Stimulated activated CD4-positive, alpha-beta T cell treated with anti-CD3 and anti-CD28 coated beads, Interleukin-4, amount 100 ng/mL, for 48 hours (primary cell): ENCODE results near the gene GRHL1.
"Not testable (repeated sequence)": the region's sequence is repeated elsewhere in the genome, so short reads cannot be mapped to it uniquely, and the experiment has no call there.

ENCODE experiments used
- DNase-seq, 2 donors: peaks; one replicate each; pipeline ENCODE4 v3.0.0-alpha.2; 2020; ENCODE audit warnings: low read depth in 2 of 2

GRHL1 gene

DNA sequence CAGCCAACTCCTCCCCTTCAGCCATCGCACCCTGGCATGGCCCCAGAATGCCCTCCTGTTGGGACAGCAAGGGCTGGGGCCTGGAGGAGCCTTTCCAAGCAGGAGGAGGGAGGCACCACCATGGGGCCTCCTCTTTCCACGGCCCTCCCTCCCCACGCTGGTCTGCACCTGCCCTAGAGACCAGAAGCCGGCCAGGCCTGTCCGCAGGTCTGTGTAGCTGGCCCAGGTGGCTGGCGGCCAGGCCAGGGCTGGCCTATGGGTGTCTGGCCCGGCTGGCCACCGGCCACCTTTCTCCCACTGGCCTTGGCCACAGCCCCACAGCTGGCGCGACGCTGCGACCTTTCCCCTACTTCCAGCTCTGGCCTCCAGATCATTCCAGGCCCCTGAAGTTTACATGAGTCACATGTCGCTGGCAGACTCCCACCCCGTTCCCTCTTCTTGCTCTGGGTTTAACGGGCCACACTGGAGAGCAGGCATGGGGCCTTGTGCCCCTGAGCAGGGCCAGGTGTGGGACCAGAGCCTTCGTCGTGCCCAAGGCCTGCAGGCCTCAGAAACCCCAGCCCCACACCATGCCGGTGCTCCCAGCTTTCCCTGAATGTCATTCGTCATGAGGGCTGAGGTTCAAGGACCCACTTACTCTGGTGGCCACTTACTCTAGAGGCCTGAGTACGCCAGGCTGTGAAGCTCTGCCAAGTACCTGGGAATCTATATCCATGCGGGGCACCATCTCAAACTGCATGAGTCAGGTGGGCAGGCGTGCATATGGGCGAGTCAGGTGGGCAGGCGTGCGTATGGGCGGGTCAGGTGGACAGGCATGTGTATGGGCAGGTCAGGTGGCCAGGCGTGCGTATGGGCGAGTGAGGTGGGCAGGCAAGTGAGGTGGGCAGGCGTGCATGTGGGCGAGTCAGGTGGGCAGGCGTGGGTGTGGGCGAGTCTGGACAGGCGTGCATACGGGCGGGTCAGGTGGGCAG lies 58.6 kb downstream of the GRHL1 start:
- no peak for DNase-seq

DNA sequence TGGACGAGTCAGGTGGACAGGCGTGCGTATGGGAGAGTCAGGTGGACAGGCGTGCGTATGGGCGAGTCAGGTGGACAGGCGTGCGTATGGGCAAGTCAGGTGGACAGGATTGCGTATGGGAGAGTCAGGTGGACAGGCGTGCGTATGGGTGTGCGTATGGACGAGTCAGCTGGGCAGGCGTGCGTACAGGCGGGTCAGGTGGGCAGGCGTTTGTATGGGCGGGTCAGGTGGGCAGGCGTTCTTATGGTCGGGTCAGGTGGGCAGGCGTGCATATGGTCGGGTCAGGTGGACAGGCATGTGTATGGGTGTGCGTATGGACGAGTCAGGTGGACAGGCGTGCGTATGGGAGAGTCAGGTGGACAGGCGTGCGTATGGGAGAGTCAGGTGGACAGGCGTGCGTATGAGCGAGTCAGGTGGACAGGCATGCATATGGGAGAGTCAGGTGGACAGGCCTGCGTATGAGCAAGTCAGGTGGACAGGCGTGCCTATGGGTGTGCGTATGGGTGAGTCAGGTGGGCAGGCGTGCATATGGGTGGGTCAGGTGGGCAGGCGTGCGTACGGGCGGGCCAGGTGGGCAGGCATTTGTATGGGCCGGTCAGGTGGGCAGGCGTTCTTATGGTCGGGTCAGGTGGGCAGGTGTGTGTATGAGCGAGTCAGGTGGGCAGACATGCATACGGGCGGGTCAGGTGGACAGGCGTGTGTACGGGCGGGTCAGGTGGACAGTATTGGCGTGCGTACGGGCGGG lies 59.5 kb downstream of the GRHL1 start:
- not testable (repeated sequence) for DNase-seq

GRCh38 chr2:10011606-10012325 lies 60.3 kb downstream of the GRHL1 start:
- DNase-seq: not testable (repeated sequence)

- DNase-seq: not testable (repeated sequence)
These were observed 61.0 kb downstream of the GRHL1 start for GRCh38 chr2:10012366-10012962.

DNA sequence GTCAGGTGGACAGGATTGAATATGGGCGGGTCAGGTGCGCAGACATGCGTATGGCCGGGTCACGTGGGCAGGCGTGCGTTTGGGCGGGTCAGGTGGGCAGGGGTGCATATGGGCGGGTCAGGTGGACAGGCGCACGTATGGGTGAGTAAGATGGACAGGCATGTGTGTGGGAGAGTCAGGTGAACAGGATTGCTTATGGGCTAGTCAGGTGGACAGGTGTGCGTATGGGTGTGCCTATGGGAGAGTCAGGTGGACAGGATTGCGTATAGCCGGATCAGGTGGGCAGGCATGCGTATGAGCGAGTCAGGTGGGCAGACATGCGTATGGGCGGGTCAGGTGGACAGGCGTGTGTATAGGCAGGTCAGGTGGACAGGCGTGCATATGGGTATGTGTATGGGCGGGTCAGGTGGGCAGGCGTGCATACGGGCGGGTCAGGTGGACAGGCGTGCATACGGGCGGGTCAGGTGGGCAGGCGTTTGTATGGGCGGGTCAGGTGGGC lies 61.5 kb downstream of the GRHL1 start:
- no peak for DNase-seq

DNA sequence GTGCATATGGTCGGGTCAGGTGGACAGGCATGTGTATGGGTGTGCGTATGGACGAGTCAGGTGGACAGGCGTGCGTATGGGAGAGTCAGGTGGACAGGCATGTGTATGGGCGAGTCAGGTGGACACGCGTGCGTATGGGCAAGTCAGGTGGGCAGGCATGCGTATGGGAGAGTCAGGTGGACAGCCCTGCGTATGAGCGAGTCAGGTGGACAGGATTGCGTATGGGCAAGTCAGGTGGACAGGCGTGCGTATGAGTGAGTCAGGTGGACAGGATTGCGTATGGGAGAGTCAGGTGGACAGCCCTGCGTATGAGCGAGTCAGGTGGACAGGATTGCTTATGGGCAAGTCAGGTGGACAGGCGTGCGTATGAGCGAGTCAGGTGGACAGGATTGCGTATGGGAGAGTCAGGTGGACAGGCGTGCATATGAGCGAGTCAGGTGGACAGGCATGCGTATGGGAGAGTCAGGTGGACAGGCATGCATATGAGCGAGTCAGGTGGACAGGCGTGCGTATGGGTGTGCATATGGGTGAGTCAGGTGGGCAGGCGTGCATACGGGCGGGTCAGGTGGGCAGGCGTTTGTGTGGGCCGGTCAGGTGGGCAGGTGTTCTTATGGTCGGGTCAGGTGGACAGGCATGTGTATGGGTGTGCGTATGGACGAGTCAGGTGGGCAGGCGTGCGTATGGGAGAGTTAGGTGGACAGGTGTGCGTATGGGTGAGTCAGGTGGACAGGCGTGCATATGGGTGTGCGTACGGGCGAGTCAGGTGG lies 62.3 kb downstream of the GRHL1 start:
- not testable (repeated sequence) for DNase-seq

- no peak for DNase-seq
These were observed 63.1 kb downstream of the GRHL1 start for GRCh38 chr2:10014418-10015190.

DNA sequence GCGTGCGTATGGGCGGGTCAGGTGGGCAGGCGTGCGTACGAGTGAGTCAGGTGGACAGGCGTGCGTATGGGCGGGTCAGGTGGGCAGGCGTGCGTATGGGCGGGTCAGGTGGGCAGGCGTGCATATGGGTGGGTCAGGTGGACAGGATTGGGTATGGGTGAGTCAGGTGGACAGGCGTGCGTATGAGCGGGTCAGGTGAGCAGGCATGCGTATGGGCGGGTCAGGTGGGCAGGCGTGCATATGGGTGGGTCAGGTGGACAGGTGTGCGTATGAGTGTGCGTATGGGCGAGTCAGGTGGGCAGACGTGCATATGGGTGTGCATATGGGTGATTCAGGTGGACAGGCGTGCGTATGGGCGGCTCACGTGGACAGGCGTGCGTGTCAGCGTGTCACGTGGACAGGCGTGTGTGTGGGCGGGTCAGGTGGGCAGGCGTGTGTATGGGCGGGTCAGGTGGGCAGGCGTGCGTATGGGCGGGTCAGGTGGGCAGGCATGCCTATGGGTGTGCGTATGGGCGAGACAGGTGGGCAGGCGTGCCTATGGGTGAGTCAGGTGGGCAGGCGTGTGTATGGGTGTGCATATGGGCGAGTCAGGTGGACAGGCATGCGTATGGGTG lies 64.0 kb downstream of the GRHL1 start:
- DNase-seq: not testable (repeated sequence)

GRCh38 chr2:10016001-10016801 lies 64.7 kb downstream of the GRHL1 start:
- DNase-seq: no peak

GRCh38 chr2:10016802-10017258 lies 65.3 kb downstream of the GRHL1 start:
- no peak for DNase-seq

DNA sequence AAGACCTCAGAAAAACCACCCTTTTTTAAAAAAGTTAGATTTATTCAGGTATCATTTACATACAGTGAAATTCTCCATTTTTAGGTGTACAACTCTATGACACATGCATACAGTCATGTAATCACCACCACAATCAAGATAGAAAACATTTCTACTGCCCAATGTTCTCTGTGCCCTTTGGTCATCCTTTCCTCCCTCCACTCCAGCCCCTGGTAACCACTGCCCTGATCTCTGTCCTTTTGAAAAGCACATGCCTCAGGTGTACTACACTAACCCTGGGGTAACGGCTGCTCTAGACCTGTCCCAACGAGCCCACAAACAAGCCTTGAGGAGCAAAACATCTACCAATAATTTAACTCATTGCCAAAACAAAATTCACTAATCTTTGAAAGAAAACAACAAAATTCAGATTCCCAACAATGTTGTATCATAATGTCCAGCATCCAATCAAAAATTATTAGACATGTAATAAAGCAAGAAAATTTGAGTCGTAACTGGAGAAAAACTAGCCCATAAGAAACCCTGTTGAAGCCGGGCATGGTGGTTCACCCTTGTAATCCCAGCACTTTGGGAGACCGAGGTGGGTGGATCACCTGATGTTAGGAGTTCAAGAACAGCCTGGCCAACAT lies 65.9 kb downstream of the GRHL1 start:
- DNase-seq: no peak

DNA sequence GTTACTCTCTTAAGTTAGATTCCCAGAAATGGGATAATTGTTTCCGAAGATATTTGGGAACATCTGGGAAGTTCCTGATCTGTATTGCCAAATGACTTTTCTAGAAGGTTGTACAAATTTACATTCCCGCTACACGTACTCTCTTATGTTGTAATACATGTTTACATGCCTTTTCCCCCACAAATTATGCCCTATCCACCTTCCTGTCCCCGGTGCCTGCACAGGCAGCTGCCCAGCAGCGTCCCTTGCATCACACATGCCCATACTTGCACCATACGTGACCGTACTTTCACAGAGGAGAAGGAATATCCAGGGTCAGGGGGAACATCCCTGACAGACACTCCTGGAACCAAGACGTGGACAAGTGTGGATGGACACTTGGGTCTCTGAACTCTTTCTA lies 67.7 kb downstream of the GRHL1 start:
- no peak for DNase-seq

DNA sequence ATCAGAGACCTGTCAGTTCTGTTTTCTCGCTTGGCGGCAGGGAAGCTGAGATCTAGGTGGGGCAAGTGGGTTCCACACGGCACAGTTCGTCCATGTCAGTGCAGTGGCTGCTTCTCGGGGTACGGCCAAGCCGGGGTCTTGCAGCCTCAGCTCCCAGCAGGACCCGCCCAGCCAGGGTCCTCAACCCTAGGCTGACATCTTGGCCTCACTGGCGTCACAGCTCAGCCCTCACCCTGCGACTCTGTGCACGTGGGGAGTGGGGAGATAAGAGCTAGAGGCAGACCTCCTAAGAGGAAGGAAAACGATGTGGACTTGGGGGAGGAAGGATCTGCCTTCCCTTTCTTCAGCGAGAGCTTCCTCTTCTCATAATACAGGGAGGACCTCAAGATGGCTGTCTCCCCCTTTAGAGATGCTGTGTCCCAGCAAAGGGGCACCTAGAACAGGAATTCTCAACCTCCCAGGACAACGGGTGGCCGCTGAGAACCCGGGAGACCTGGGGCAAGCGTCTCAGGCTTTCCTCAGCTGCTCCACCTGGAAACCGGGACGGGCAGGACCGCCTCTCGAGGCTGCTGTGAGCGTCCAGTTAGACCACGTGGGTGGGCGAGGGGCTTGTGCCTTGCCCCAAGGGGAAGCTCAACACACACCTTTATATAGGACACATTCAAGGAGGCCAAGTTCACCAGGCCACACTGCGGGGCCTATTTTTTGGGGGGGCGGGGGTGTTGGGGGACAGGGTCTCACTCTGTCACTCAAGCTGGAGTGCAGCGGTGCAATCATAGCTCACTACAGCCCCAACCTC lies 68.3 kb downstream of the GRHL1 start:
- DNase-seq: no peak

DNA sequence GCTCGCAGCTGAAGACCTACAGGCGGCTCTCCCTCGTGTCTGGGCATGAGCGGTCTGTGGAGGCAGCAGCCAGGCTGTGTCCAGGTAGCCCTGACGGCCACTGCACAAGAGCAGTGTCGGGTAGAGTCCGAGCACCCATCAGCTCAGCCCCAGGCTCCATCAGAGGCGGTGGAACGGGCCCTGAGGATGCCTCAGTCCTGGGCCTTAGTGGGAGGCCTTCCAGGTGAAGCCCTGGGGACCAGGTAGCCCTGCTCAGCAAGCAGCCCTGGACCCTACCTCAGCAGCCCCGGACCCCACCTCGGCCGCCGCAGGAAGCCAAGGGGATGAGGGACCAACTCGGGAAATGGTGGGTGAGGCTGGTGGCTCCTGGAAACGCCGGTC lies 70.5 kb downstream of the GRHL1 start:
- DNase-seq: no peak

- DNase-seq: no peak
These were observed 71.0 kb downstream of the GRHL1 start for GRCh38 chr2:10022445-10022844.

DNA sequence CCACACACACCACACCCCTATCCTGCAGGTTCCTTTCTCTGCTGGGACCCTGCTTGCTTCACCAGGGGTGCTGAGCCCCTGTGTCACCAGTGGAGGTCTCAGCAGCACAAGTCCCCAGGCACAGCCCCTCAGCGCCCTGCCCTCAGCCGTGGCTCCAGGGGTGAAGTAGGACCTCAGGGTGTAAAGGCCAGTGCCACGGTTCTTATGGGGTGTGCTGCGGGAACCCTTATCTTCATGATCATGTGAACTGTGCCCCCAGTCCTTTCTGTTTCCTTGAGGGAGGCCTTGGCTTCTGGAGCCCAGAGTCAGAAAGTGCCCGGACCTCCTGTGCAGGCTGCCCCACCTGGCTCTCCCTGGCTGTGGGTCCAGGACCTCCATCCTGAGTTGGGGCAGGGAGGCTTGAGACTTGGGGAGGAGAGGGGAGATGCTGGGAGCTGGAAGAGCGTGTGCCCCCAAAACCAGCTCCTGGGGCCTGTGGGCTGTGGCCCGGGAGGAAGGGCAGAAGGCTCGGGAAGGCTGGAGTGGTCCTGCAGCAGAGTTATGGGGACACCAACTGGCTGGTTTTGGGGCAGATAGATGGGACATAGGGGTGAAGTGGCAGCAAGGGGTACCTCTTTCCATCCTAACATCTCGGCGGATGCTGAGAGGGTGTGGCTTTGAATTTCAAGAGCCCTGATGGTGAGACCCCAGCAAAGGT lies 71.6 kb downstream of the GRHL1 start:
- no peak for DNase-seq
